GM08714 (cell line): ENCODE results near the gene RPL27A.

ENCODE experiments used
- H3K4me3 ChIP-seq: fragments of 200-500 bp; sonication (Bioruptor generic); 2 replicates; pipeline ENCODE4 v1.5.1; 2014; ENCODE audit warnings: mild to moderate bottlenecking, low read length, inconsistent platforms
- ZNF274 ChIP-seq: IDR thresholded peaks from 2 replicates; pipeline ENCODE4 v1.6.1; 2012; ENCODE audit warnings: mild to moderate bottlenecking, low read depth, low read length

Gene RPL27A

GRCh38 chr11:8717544-8717875 is 34.9 kb downstream of the RPL27A start:
- no peak for TF ChIP-seq ZNF274

GRCh38 chr11:8717876-8718753 is 35.5 kb downstream of the RPL27A start:
- H3K4me3 ChIP-seq, result no peak overlapping the region

More at GRCh38 chr11:8717544-8717875, 34.9 kb downstream of the RPL27A start:
- H3K4me3 ChIP-seq, result no peak overlapping the region

GRCh38 chr11:8719211-8719649 is 36.6 kb downstream of the RPL27A start:
- H3K4me3 ChIP-seq, result no peak overlapping the region
- TF ChIP-seq ZNF274, result no peak

More at GRCh38 chr11:8717876-8718753, 35.5 kb downstream of the RPL27A start:
- no peak for TF ChIP-seq ZNF274

- TF ChIP-seq ZNF274, result no peak
- no peak overlapping the region for H3K4me3 ChIP-seq
These were observed 37.1 kb downstream of the RPL27A start for GRCh38 chr11:8719721-8720120.

- TF ChIP-seq ZNF274, result no peak
- no peak overlapping the region for H3K4me3 ChIP-seq
These were observed 37.8 kb downstream of the RPL27A start for GRCh38 chr11:8720352-8720751.

GRCh38 chr11:8720868-8721608 is 38.4 kb downstream of the RPL27A start:
- TF ChIP-seq ZNF274, result no peak
- no peak overlapping the region for H3K4me3 ChIP-seq

- TF ChIP-seq ZNF274, result no peak
These were observed 39.3 kb downstream of the RPL27A start for GRCh38 chr11:8721609-8722500.

GRCh38 chr11:8722809-8723208 is 40.2 kb downstream of the RPL27A start:
- H3K4me3 ChIP-seq, result no peak overlapping the region
- no peak for TF ChIP-seq ZNF274

More at GRCh38 chr11:8721609-8722500, 39.3 kb downstream of the RPL27A start:
- no peak overlapping the region for H3K4me3 ChIP-seq

GRCh38 chr11:8723711-8724110 is 41.1 kb downstream of the RPL27A start:
- H3K4me3 ChIP-seq, result no peak overlapping the region
- no peak for TF ChIP-seq ZNF274

GRCh38 chr11:8724682-8725081 is 42.1 kb downstream of the RPL27A start:
- TF ChIP-seq ZNF274, result no peak
- no peak overlapping the region for H3K4me3 ChIP-seq

- no peak for TF ChIP-seq ZNF274
These were observed 43.8 kb downstream of the RPL27A start for GRCh38 chr11:8726395-8726794.

GRCh38 chr11:8728563-8728962 is 46.0 kb downstream of the RPL27A start:
- H3K4me3 ChIP-seq, result no peak overlapping the region
- no peak for TF ChIP-seq ZNF274

More at GRCh38 chr11:8726395-8726794, 43.8 kb downstream of the RPL27A start:
- no peak overlapping the region for H3K4me3 ChIP-seq

GRCh38 chr11:8729067-8729466 is 46.5 kb downstream of the RPL27A start:
- no peak for TF ChIP-seq ZNF274
- no peak overlapping the region for H3K4me3 ChIP-seq
